ENCODE results near the gene ARL8B.

GRCh38 chr3:5136211-5136918, 14.3 kb downstream of the ARL8B start:
- TF ChIP-seq CTCF (IDR thresholded peaks at IDR 0.05) (peak; percentile 63), TCF7L2 (IDR thresholded peaks at IDR 0.05; ENCODE audit: low read depth, low read length) (no peak)
